T-helper 1 cell treated with Interleukin-12 subunit alpha and Interleukin-12 subunit beta and Interleukin-4 antibody, amounts not matched to agents 30 ng/mL and 1 ng/mL, for 36 hours (primary cell): ENCODE measurements around the gene EPHA6. TPM values are rescaled to one million over a fixed set of nuclear protein-coding genes. Genes with fewer than 3 reads are reported as not detected.
"Not testable (repeated sequence)": the region's sequence is repeated elsewhere in the genome, so short reads cannot be mapped to it uniquely, and the experiment has no call there.

Experiments
- intact Hi-C: fragments of 100-400 bp; cut with micrococcal nuclease; formaldehyde crosslinking; loops from one replicate; pipeline ENCODE4 v1.15.1; 2024
- total RNA-seq: library from RNA; stranded (reverse); gene quantifications from 2 replicates; pipeline ENCODE4 v1.2.3, GENCODE V29; 2022

EPHA6 gene
- total RNA-seq, 1 donor from 2014 or later = not detected

- intact Hi-C loops = no loop called here
Observed at GRCh38 chr3:96900566-96900965, 86.2 kb downstream of the EPHA6 start.

GRCh38 chr3:96915445-96915844 is 101.1 kb downstream of the EPHA6 start:
- intact Hi-C loops = no loop called here

- intact Hi-C loops = no loop called here
Observed at GRCh38 chr3:96931119-96931862, 116.9 kb downstream of the EPHA6 start.

- intact Hi-C loops = not testable (repeated sequence)
Observed at GRCh38 chr3:96942131-96942530, 127.7 kb downstream of the EPHA6 start.

- intact Hi-C loops = no loop called here
Observed at GRCh38 chr3:96958856-96959255, 144.5 kb downstream of the EPHA6 start.

- intact Hi-C loops = no loop called here
Observed at GRCh38 chr3:96959474-96959873, 145.1 kb downstream of the EPHA6 start.

- intact Hi-C loops = no loop called here
Observed at GRCh38 chr3:96959901-96960641, 145.7 kb downstream of the EPHA6 start.

- intact Hi-C loops = no loop called here
Observed at GRCh38 chr3:96960661-96961330, 146.4 kb downstream of the EPHA6 start.

- intact Hi-C loops = no loop called here
Observed at GRCh38 chr3:96961576-96961975, 147.2 kb downstream of the EPHA6 start.

GRCh38 chr3:96966181-96966929 is 152.0 kb downstream of the EPHA6 start:
- intact Hi-C loops = no loop called here

- intact Hi-C loops = no loop called here
Observed at GRCh38 chr3:96970211-96970610, 155.8 kb downstream of the EPHA6 start.

GRCh38 chr3:96977671-96978070 is 163.3 kb downstream of the EPHA6 start:
- intact Hi-C loops = no loop called here

GRCh38 chr3:96983716-96984115 is 169.3 kb downstream of the EPHA6 start:
- intact Hi-C loops = not testable (repeated sequence)

GRCh38 chr3:96986241-96986640 is 171.8 kb downstream of the EPHA6 start:
- intact Hi-C loops = no loop called here

GRCh38 chr3:96991231-96991630 is 176.8 kb downstream of the EPHA6 start:
- intact Hi-C loops = no loop called here

GRCh38 chr3:96991800-96992365 is 177.5 kb downstream of the EPHA6 start:
- intact Hi-C loops = no loop called here

- intact Hi-C loops = no loop called here
Observed at GRCh38 chr3:96994988-96995387, 180.6 kb downstream of the EPHA6 start.

GRCh38 chr3:96996009-96996408 is 181.6 kb downstream of the EPHA6 start:
- intact Hi-C loops = no loop called here

- intact Hi-C loops = no loop called here
Observed at GRCh38 chr3:97001611-97002010, 187.2 kb downstream of the EPHA6 start.

- intact Hi-C loops = no loop called here
Observed at GRCh38 chr3:97009427-97010019, 195.1 kb downstream of the EPHA6 start.
